Cardiac muscle cell (in vitro differentiated cells and primary cell): ENCODE measurements around the gene RPS19. TPM values are rescaled to one million over a fixed set of nuclear protein-coding genes. Genes with fewer than 3 reads are reported as not detected.

Experiments used
- DNase-seq, 2 donors: peaks; one replicate each; pipeline versions ENCODE4 v3.0.0 to v3.0.0-alpha.2; 2010 to 2017; ENCODE audit warnings: low read depth in 1 of 2, low spot score in 1 of 2
- H3K27ac ChIP-seq: fragments of 200-600 bp; sonication (generic); 2 replicates; pipeline ENCODE4 v1.5.1; 2016
- H3K27me3 ChIP-seq: fragments of 200-600 bp; sonication (generic); 2 replicates; pipeline ENCODE4 v1.6.0; 2016; ENCODE audit warnings: control low read depth
- H3K36me3 ChIP-seq: fragments of 200-600 bp; sonication (generic); 2 replicates; pipeline ENCODE4 v1.5.1; 2016; ENCODE audit warnings: control low read depth
- H3K4me1 ChIP-seq: fragments of 200-600 bp; sonication (generic); 2 replicates; pipeline ENCODE4 v1.8.1; 2017; ENCODE audit warnings: low read depth, mild to moderate bottlenecking, mixed run types
- H3K4me3 ChIP-seq: fragments of 200-600 bp; sonication (generic); 2 replicates; pipeline ENCODE4 v1.5.1; 2016; ENCODE audit warnings: mild to moderate bottlenecking
- H3K9me3 ChIP-seq: fragments of 200-600 bp; sonication (generic); 2 replicates; pipeline ENCODE4 v1.5.1; 2017; ENCODE audit warnings: low read depth, mild to moderate bottlenecking, control low read depth
- CTCF ChIP-seq: IDR thresholded peaks from 2 replicates; pipeline ENCODE4 v1.5.1; 2012; ENCODE audit warnings: low read depth, mild to moderate bottlenecking, low read length
- polyA plus RNA-seq: library from polyadenylated mRNA; unstranded; fragments of >200 nt; fragmentation: Nextera tagmentation; extraction: Ambion mirVana; gene quantifications from 2 replicates; pipeline ENCODE4 v1.2.1, GENCODE V29; 2016
- total RNA-seq: library from RNA; depleted of rRNA; stranded (reverse); fragments of >200 nt; gene quantifications from 2 replicates; pipeline ENCODE4 v1.2.3, GENCODE V29; 2016

Gene RPS19
- total and polyA plus RNA-seq, 2 experiments from 2014 or later, result 1,323 to 1,651 TPM

- H3K4me1 ChIP-seq, result no peaks in the 10 kb centered on the region
- no peak for TF ChIP-seq CTCF
- no peaks in the 10 kb centered on the region for H3K27me3 ChIP-seq
- no peak overlapping the region for H3K27ac ChIP-seq
- peaks cover 4% of the 10 kb centered on the region for H3K36me3 ChIP-seq
- DNase-seq, result no peak
- no peak overlapping the region for H3K4me3 ChIP-seq
- no peaks in the 10 kb centered on the region for H3K9me3 ChIP-seq
Measured at GRCh38 chr19:41897820-41898219, 37.8 kb downstream of the RPS19 start.

GRCh38 chr19:41898235-41898634 is 38.2 kb downstream of the RPS19 start:
- DNase-seq, result no peak
- H3K4me1 ChIP-seq, result no peaks in the 10 kb centered on the region
- H3K9me3 ChIP-seq, result no peaks in the 10 kb centered on the region
- no peaks in the 10 kb centered on the region for H3K27me3 ChIP-seq
- H3K36me3 ChIP-seq, result peaks cover 7% of the 10 kb centered on the region
- TF ChIP-seq CTCF, result no peak
- H3K4me3 ChIP-seq, result no peak overlapping the region
- no peak overlapping the region for H3K27ac ChIP-seq

DNA sequence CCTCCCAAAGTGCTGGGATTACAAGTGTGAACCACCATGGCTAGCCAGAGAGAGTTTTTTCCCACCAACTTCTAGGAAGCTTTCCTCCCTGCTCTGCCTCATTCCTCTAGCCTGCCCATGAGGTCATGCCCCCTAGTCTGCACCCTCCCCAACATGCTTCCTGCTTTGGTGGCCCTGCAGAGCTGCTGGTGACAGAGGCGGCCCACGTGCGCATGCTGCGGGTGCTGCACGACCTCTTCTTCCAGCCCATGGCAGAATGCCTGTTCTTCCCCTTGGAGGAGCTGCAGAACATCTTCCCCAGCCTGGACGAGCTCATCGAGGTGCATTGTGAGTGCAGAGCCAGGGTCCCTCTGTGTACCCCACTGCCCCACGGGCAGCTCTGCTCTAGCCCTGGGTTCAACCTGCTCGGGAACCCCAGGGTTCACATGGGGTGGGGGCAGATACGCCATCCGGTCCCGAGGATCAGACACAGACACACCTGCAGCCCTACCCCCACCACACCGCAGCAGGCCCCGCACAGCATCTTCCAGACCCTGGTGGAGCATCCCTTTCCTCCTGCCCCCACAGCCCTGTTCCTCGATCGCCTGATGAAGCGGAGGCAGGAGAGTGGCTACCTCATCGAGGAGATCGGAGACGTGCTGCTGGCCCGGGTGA is 41.8 kb downstream of the RPS19 start:
- peaks cover 7% of the 10 kb centered on the region for H3K36me3 ChIP-seq
- no peaks in the 10 kb centered on the region for H3K27me3 ChIP-seq
- TF ChIP-seq CTCF, result no peak
- no peaks in the 10 kb centered on the region for H3K9me3 ChIP-seq
- DNase-seq, result no peak
- H3K4me3 ChIP-seq, result no peak overlapping the region
- no peaks in the 10 kb centered on the region for H3K4me1 ChIP-seq
- no peak overlapping the region for H3K27ac ChIP-seq

DNA sequence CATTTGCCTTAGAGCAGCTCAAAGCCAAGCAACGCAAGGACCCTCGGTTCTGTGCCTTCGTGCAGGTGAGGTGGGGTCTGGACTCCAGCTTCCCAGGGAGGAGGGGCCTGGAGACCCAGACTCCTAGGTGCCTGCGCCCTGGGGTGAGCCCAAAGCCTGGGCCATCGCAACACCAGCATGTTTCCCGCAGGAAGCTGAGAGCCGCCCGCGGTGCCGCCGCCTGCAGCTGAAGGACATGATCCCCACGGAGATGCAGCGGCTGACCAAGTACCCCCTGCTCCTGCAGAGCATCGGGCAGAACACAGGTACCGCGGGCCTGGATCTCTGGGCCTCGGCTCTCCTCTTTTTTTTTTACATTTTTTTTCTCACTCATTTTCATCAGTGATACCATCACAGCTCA is 42.5 kb downstream of the RPS19 start:
- no peak for DNase-seq

DNA sequence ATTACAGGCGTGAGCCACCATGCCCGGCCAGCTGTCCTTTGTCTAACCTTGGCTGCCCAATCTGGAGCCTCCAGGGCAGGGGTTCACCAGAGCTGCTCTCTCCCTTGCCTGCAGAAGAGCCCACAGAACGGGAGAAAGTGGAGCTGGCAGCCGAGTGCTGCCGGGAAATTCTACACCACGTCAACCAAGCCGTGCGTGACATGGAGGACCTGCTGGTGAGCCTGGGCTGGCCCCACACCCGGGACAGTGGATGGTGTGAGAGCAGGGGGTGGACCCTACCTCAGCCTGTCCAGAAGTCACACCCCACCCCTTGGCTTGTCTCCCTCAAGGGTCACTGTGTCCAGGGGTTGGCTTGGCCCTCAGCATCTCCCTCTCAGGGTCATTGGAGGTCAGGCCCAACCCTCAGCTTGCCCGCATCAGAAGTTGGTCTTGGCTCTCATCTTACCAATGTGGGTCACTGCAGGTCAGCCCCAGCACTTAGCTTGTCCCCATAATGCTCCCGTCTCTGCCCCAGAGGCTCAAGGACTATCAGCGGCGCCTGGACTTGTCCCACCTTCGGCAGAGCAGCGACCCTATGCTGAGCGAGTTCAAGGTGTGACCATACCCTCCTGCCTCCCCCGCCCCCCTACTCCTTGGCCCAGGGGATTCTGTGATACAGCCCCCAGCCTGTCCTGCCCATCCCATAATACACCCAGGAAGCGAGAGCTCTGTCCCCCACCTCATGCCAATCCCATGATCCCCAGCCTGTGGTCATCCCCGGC is 43.3 kb downstream of the RPS19 start:
- H3K27ac ChIP-seq, result no peak overlapping the region
- no peak overlapping the region for H3K4me3 ChIP-seq
- no peak for DNase-seq
- no peak for TF ChIP-seq CTCF
- no peaks in the 10 kb centered on the region for H3K27me3 ChIP-seq
- no peaks in the 10 kb centered on the region for H3K9me3 ChIP-seq
- H3K36me3 ChIP-seq, result peaks cover 7% of the 10 kb centered on the region
- no peaks in the 10 kb centered on the region for H3K4me1 ChIP-seq

More for the DNA sequence above, 42.5 kb downstream of the RPS19 start:
- Histone ChIP-seq H3K4me3 (no peak overlapping the region), H3K27ac (no peak overlapping the region), H3K4me1 (no peaks in the 10 kb centered on the region), H3K9me3 (no peaks in the 10 kb centered on the region), H3K36me3 (peaks cover 7% of the 10 kb centered on the region), H3K27me3 (no peaks in the 10 kb centered on the region)
- TF ChIP-seq CTCF, result no peak
